ENCODE results near the gene CCDC88C.

Gene CCDC88C

DNA sequence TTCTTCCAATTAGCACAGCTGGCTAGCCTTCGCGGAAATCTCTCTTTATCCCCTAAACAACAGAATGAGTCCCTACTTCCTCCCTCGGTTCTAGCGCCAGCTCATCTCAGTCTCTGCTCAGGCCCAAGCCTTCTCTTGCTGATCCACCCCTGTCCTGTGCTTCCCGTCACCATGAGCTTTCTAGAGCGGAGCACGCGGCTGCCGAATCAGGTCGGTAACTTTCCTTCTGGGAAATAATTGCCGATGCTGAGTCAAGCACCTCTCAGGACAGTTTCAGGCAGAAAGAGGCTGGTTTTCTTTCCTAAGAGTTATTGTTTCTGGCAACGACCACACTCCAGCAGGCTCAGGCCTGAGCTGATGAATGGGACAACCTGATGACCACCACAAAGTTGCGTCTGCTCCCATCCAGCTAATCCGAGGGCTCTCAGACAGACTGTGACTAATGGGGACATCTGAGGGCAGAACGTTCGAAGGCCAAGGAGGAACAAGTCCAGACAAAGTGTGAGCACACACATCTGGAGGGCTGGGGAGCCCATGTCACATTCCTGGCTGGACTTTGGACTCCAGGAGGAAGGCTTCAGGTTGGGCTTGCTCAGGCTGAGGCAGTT, 159.5 kb downstream of the CCDC88C start:
- DNase-seq (ENCODE audit: low read depth in 2 of 2) = peak; percentile 45 to 92
- TF ChIP-seq, protein P1, sequence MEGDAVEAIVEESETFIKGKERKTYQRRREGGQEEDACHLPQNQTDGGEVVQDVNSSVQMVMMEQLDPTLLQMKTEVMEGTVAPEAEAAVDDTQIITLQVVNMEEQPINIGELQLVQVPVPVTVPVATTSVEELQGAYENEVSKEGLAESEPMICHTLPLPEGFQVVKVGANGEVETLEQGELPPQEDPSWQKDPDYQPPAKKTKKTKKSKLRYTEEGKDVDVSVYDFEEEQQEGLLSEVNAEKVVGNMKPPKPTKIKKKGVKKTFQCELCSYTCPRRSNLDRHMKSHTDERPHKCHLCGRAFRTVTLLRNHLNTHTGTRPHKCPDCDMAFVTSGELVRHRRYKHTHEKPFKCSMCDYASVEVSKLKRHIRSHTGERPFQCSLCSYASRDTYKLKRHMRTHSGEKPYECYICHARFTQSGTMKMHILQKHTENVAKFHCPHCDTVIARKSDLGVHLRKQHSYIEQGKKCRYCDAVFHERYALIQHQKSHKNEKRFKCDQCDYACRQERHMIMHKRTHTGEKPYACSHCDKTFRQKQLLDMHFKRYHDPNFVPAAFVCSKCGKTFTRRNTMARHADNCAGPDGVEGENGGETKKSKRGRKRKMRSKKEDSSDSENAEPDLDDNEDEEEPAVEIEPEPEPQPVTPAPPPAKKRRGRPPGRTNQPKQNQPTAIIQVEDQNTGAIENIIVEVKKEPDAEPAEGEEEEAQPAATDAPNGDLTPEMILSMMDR (IDR thresholded peaks at IDR 0.05; ENCODE audit: low read depth, low read length) = no peak
- H3K4me3 ChIP-seq (replicated peaks in 1 of 2; ENCODE audit: low read depth in 2 of 2, low read length in 2 of 2) = no peak overlapping the region

DNA sequence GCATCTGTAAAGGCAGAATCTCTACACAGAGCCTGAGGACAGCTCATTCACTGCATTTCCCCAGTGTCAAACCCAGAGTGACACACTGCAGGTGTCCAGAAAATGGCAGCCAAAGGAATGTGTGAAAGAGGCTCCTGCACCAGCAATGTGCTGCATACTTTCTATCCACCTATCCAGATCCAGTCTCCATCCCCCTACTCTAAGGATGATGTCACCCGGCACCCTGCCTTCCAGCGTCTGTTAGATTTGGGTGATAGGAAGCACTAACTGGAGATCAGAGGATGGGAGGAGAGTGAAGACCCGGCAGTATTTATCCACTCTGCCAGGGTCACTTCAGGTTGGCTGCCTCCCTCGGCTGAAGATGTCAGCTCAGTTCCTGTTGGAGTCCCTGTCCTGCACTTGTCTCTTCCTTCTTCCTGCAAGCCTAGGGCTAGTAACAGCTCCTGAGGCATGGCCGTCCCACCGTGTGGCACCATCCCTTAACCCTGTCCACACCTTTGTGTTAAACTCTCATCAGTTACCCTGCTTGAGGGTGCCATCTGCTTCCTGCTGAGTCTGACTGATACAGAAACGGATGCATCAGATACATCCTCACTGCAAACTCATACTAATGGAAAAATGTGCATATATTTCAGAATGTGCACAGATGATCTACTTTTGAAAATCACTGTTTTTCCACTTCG, 160.2 kb downstream of the CCDC88C start:
- no peak overlapping the region for H3K4me3 ChIP-seq (replicated peaks in 1 of 2; ENCODE audit: low read depth in 2 of 2, low read length in 2 of 2)
- DNase-seq (ENCODE audit: low read depth in 2 of 2) = peak in 1 of 2 donors; percentile 13
- TF ChIP-seq, protein P1 (IDR thresholded peaks at IDR 0.05; ENCODE audit: low read depth, low read length) = no peak

DNA sequence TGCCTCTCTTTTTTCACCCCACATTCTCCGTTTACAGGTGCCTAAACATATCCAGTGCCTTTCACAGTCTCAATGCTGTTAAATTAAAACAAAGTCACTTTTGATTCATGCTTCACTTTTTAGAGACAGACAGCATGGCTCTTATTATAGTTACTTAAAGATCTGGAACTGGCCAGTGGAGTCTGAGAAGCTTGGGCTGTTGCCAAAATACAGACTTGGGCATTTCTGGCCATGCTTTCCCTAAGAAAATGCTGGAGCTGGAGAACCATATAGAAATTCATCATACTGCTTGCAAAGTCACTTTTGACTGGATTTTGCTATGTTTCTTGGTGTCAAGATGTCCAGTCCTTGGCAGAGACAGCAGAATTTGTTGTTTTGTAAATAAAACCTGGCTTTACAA, 161.0 kb downstream of the CCDC88C start:
- no peak overlapping the region for H3K4me3 ChIP-seq (replicated peaks in 1 of 2; ENCODE audit: low read depth in 2 of 2, low read length in 2 of 2)
- TF ChIP-seq, protein P1 (IDR thresholded peaks at IDR 0.05; ENCODE audit: low read depth, low read length) = no peak
- DNase-seq (ENCODE audit: low read depth in 2 of 2) = peak in 1 of 2 donors; percentile 31

DNA sequence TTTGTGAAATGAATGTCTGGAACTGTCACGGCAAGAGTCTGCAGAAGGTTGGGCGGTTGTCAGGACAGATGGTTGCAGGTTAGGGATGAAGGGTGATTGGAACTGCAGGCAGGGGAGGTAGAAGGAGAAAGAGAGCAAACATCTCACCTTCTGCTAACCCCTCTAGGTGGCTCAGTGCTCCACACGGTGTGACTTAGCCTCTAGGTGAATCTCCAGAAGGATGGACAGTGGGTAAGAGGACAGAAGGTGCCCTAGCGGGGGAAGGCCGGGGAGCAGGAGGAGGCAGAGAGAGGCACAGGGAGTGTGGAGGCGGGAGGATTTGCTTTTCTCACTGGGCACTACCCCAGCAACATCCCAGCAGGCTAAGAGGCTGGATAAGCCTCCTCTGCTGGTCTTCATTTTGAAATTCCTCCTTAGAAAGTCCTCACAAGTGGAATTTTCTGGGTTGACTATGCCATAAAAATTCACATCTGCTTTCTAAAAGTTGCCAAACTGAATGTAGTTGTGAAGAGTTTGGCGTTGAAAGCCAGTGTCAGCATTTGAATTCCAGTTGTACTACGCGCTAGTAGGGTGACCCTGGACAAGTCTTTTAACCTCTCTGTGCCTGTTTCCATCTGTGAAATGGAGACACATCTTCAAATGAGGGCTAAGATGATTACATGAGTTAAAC, 162.5 kb downstream of the CCDC88C start:
- TF ChIP-seq, protein P1 (IDR thresholded peaks at IDR 0.05; ENCODE audit: low read depth, low read length) = no peak
- peak in 1 of 2 donors; percentile 20 for DNase-seq (ENCODE audit: low read depth in 2 of 2)
- no peak overlapping the region for H3K4me3 ChIP-seq (replicated peaks in 1 of 2; ENCODE audit: low read depth in 2 of 2, low read length in 2 of 2)

DNA sequence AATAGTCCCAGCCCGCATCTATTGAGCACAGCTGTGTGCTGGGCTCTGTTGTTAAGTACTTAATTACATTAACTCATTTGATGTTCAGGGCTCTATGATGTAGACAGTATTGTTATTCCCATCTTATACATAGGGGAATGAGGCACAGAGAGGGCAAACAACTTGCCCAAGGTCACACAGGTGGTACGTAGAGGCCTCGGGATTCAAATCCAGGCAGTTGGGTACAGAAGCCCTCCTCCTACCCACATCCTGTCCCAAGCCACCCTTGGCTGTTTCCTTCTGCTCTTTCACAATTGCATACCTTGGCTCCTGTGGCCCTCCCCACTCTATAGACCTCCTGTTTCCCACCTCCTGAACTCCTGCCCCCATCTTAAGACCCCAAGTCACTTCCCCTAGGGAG, 163.2 kb downstream of the CCDC88C start:
- H3K4me3 ChIP-seq (replicated peaks in 1 of 2; ENCODE audit: low read depth in 2 of 2, low read length in 2 of 2) = no peak overlapping the region
- no peak for DNase-seq (ENCODE audit: low read depth in 2 of 2)
- TF ChIP-seq, protein P1 (IDR thresholded peaks at IDR 0.05; ENCODE audit: low read depth, low read length) = no peak

DNA sequence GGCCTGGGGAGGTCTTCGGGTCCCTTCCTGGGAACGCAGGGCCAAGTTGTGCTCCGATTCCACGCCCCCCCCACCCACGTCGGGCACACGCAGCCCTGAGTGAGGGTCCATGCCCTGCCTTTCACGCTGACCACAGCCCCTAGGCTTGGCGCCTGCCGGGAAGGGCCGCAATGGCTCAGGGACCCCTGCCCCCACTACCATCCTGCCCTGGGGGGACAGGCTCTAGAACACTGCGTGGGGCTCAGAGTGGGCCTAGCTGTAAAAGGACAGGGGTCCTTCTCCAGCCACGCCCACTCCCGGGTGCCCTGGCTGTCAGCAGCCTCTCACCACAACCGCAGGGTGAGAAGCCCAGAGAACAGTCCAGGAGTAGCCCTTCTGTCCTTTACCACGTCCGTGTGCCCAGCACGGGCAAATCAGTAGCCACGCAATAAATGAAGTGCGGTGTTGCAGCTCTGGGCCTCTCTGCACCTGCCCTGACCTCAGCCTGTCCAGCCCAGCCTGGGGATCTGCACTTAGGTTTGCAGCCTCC, 163.8 kb downstream of the CCDC88C start:
- DNase-seq (ENCODE audit: low read depth in 2 of 2) = no peak
- peak overlapping the region; percentile 34 to 56 for H3K4me3 ChIP-seq (replicated peaks in 1 of 2; ENCODE audit: low read depth in 2 of 2, low read length in 2 of 2)
- TF ChIP-seq, protein P1 (IDR thresholded peaks at IDR 0.05; ENCODE audit: low read depth, low read length) = no peak

Data from cardiac fibroblast (primary cell).